GM12878 (cell line): ENCODE measurements around the gene EEFSEC. TPM values are rescaled to one million over a fixed set of nuclear protein-coding genes. Genes with fewer than 3 reads are reported as not detected.

Source experiments
- ATF3 ChIP-seq: IDR thresholded peaks from 2 replicates; pipeline ENCODE4 v1.6.1; 2011; ENCODE audit warnings: low read depth, mild to moderate bottlenecking, low read length, moderate library complexity, borderline replicate concordance; ENCODE audit errors: extremely low read depth
- BMI1 ChIP-seq: fragments of 450-650 bp; IDR thresholded peaks from 2 replicates; pipeline ENCODE4 v1.6.1; 2016; ENCODE audit warnings: mild to moderate bottlenecking, moderate library complexity, borderline replicate concordance
- CHD2 ChIP-seq: IDR thresholded peaks from 2 replicates; pipeline ENCODE4 v1.6.1; 2011; ENCODE audit warnings: low read depth, low read length, improper control_type of control experiment, borderline replicate concordance
- ELK1 ChIP-seq: IDR thresholded peaks from 2 replicates; pipeline ENCODE4 v1.6.1; 2012; ENCODE audit warnings: low read depth, low read length, improper control_type of control experiment
- ESRRA ChIP-seq: IDR thresholded peaks from 2 replicates; pipeline ENCODE4 v1.6.1; 2012; ENCODE audit warnings: mild to moderate bottlenecking, low read length, improper control_type of control experiment
- FOS ChIP-seq: IDR thresholded peaks from 3 replicates; pipeline ENCODE4 v1.6.1; 2011; ENCODE audit warnings: borderline replicate concordance; ENCODE audit not compliant: insufficient read length; ENCODE audit errors: extremely low read depth
- GABPA ChIP-seq: IDR thresholded peaks from 2 replicates; pipeline ENCODE4 v1.6.1; 2014; ENCODE audit warnings: antibody characterized with exemption, low read depth, mild to moderate bottlenecking, inconsistent platforms
- HDGF ChIP-seq: fragments of 450-650 bp; IDR thresholded peaks from 2 replicates; pipeline ENCODE4 v1.6.1; 2016; ENCODE audit warnings: antibody characterized with exemption
- IKZF2 ChIP-seq, 2 experiments: fragments of 450-650 bp; IDR thresholded peaks; 2 replicates each; pipeline ENCODE4 v1.6.1; 2017; ENCODE audit warnings: mild to moderate bottlenecking in 2 of 2, moderate library complexity in 2 of 2
- JUND ChIP-seq: IDR thresholded peaks from 2 replicates; pipeline ENCODE4 v1.6.1; 2012; ENCODE audit warnings: low read depth, mild to moderate bottlenecking, low read length, improper control_type of control experiment, moderate library complexity
- MXI1 ChIP-seq: fragments of 150-350 bp; IDR thresholded peaks from 2 replicates; pipeline ENCODE4 v1.6.1; 2011; ENCODE audit warnings: low read depth, mild to moderate bottlenecking, inconsistent platforms, low read length, improper control_type of control experiment
- MYB ChIP-seq: fragments of 150-350 bp; IDR thresholded peaks from 2 replicates; pipeline ENCODE4 v1.6.1; 2014; ENCODE audit warnings: mild to moderate bottlenecking, low read depth, low read length, borderline replicate concordance
- NR2C2 ChIP-seq: IDR thresholded peaks from 2 replicates; pipeline ENCODE4 v1.6.1; 2011; ENCODE audit warnings: borderline replicate concordance, low read depth; ENCODE audit not compliant: control insufficient read depth, insufficient read length
- NRF1 ChIP-seq: conservative IDR thresholded peaks from 2 replicates; pipeline ENCODE4 v1.6.1; 2011; ENCODE audit warnings: mild to moderate bottlenecking, low read depth, low read length, improper control_type of control experiment
- POLR2A ChIP-seq: IDR thresholded peaks from 2 replicates; pipeline ENCODE4 v1.6.1; 2011; ENCODE audit warnings: low read depth, mild to moderate bottlenecking, low read length
- RELA ChIP-seq: fragments of 450-650 bp; IDR thresholded peaks from 2 replicates; pipeline ENCODE4 v1.8.0; 2014; ENCODE audit warnings: borderline replicate concordance; ENCODE audit not compliant: partially characterized antibody
- SMARCA5 ChIP-seq: fragments of 450-650 bp; IDR thresholded peaks from 2 replicates; pipeline ENCODE4 v1.6.1; 2017; ENCODE audit warnings: mild to moderate bottlenecking
- TBL1XR1 ChIP-seq: IDR thresholded peaks from 2 replicates; pipeline ENCODE4 v1.6.1; 2012; ENCODE audit warnings: low read depth, low read length, improper control_type of control experiment
- TCF12 ChIP-seq: IDR thresholded peaks from 2 replicates; pipeline ENCODE4 v1.6.1; 2011; ENCODE audit warnings: low read depth, mild to moderate bottlenecking, low read length
- TCF7 ChIP-seq: IDR thresholded peaks from 2 replicates; pipeline ENCODE4 v1.6.1; 2014; ENCODE audit warnings: antibody characterized with exemption, borderline replicate concordance
- ZNF207 ChIP-seq: fragments of 450-650 bp; IDR thresholded peaks from 2 replicates; pipeline ENCODE4 v1.6.1; 2014; ENCODE audit warnings: antibody characterized with exemption, mild to moderate bottlenecking, borderline replicate concordance
- ZNF24 ChIP-seq: fragments of 450-650 bp; IDR thresholded peaks from 2 replicates; pipeline ENCODE4 v1.6.1; 2017; ENCODE audit warnings: antibody characterized with exemption, mild to moderate bottlenecking
- ZNF384 ChIP-seq: IDR thresholded peaks from 2 replicates; pipeline ENCODE4 v1.6.1; 2012; ENCODE audit warnings: low read depth, mild to moderate bottlenecking, low read length, improper control_type of control experiment, borderline replicate concordance
- ZNF622 ChIP-seq: fragments of 450-650 bp; IDR thresholded peaks from 2 replicates; pipeline ENCODE4 v1.6.1; 2017; ENCODE audit warnings: mild to moderate bottlenecking, inconsistent platforms
- ZNF687 ChIP-seq: fragments of 450-650 bp; IDR thresholded peaks from 2 replicates; pipeline ENCODE4 v1.6.1; 2017; ENCODE audit warnings: mild to moderate bottlenecking, moderate library complexity
- ZZZ3 ChIP-seq: IDR thresholded peaks from 2 replicates; pipeline ENCODE4 v1.6.1; 2011; ENCODE audit warnings: low read depth; ENCODE audit not compliant: control insufficient read depth, insufficient read length
- polyA plus RNA-seq, 11 experiments: library from polyadenylated mRNA; depleted of rRNA in 4 of 11; unstranded in 6 of 11; stranded (reverse) in 5 of 11; fragments of >200 nt; fragmentation: Nextera tagmentation in 4 of 11; fragmentation: Illumina TruSeq in 1 of 11; extraction: Ambion mirVana in 4 of 11; extraction: Trizol in 1 of 11; gene quantifications; 1 replicate in 1 of 11; 2 replicates in 10 of 11; pipeline versions ENCODE4 v1.2.1 to v1.2.3, GENCODE V29; 2011 to 2016; ENCODE audit warnings: inconsistent platforms in 2 of 11, missing spikeins in 2 of 11, low read depth in 1 of 11
- total RNA-seq, 4 experiments: library from RNA; depleted of rRNA in 3 of 4; stranded (reverse); fragments of >200 nt in 3 of 4; fragmentation: Illumina TruSeq in 1 of 4; extraction: Trizol in 1 of 4; gene quantifications; 2 replicates each; pipeline versions ENCODE4 v1.2.1 to v1.2.3, GENCODE V29; 2013 to 2021

The EEFSEC gene
- total and polyA plus RNA-seq, 10 of the 15 experiments (the other 5 are each of a cell fraction or from before 2014, with no cell fraction given): 0.29 to 29.1 (median 16.1) TPM

- TF ChIP-seq ZNF687 (peak; percentile 86), GABPA (peak; percentile 100), BMI1 (peak; percentile 80), ZZZ3 (no peak), NR2C2 (peak; percentile 36), MXI1 (peak; percentile 99), ZNF622 (no peak), ATF3 (no peak), TCF7 (0 out of 2 replicates have a peak, but pooled peaks have one; percentile 31), ZNF24 (no peak), SMARCA5 (0 out of 2 replicates have a peak, but pooled peaks have one; percentile 26), POLR2A (peak; percentile 66), CHD2 (peak; percentile 95), ZNF384 (no peak), TBL1XR1 (peak; percentile 76; the same call in 1 of the 2 replicates), RELA (peak; percentile 72), ELK1 (peak; percentile 80), JUND (0 out of 2 replicates have a peak, but pooled peaks have one; percentile 30), MYB (no peak), TCF12 (0 out of 2 replicates have a peak, but pooled peaks have one; percentile 22), HDGF (0 out of 2 replicates have a peak, but pooled peaks have one; percentile 14), ESRRA (peak; percentile 74), IKZF2 (IDR thresholded peaks at IDR 0.05) (peak; percentile 16 to 50; a peak in 3 of 4 replicates), ZNF207 (peak; percentile 85; the same call in 1 of the 2 replicates), NRF1 (0 out of 2 replicates have a peak, but pooled peaks have one; percentile 9), FOS (peak; percentile 94)
These were observed 29.5 kb upstream of the EEFSEC start, which contains the start of gene RUVBL1 (continued) for GRCh38 chr3:128123538-128124368.
